GM23338 (cell line): Measurements from ENCODE around the gene AFAP1L1. TPM values are rescaled to one million over a fixed set of nuclear protein-coding genes. Genes with fewer than 3 reads are reported as not detected.

Source experiments
- ATAC-seq: fragments of 200-7000 bp; cut with Tn5 transposase; 3 replicates; pipeline ENCODE4 v1.9.1; 2020
- DNase-seq: peaks from one replicate; pipeline ENCODE4 v3.0.0-alpha.2; 2015; ENCODE audit warnings: low spot score
- H2AFZ ChIP-seq: fragments of 200-600 bp; sonication (generic); 2 replicates; pipeline ENCODE4 v1.8.0; 2016; ENCODE audit warnings: antibody characterized with exemption, mild to moderate bottlenecking, moderate library complexity
- H3F3A ChIP-seq: fragments of 200-600 bp; sonication (generic); replicated peaks from 2 replicates; pipeline ENCODE4 v1.8.0; 2017; ENCODE audit warnings: antibody characterized with exemption, mixed run types, low read depth
- H3K27ac ChIP-seq: fragments of 200-600 bp; sonication (generic); 2 replicates; pipeline ENCODE4 v1.6.1; 2016; ENCODE audit warnings: low read depth
- H3K27me3 ChIP-seq: fragments of 200-600 bp; sonication (generic); 2 replicates; pipeline ENCODE4 v1.8.0; 2016; ENCODE audit warnings: mild to moderate bottlenecking, mixed run types, moderate library complexity; ENCODE audit not compliant: insufficient read depth
- H3K36me3 ChIP-seq: fragments of 200-600 bp; sonication (generic); 2 replicates; pipeline ENCODE4 v1.8.0; 2016; ENCODE audit warnings: mild to moderate bottlenecking; ENCODE audit not compliant: insufficient read depth
- H3K4me1 ChIP-seq: fragments of 200-600 bp; sonication (generic); 2 replicates; pipeline ENCODE4 v1.8.0; 2016; ENCODE audit warnings: mild to moderate bottlenecking, moderate library complexity; ENCODE audit not compliant: insufficient read depth
- H3K4me2 ChIP-seq: fragments of 200-600 bp; sonication (generic); 2 replicates; pipeline ENCODE4 v1.7.1; 2017; ENCODE audit warnings: mixed run types
- H3K4me3 ChIP-seq: fragments of 200-600 bp; sonication (generic); 2 replicates; pipeline ENCODE4 v1.6.1; 2016; ENCODE audit warnings: mixed run types
- H3K79me2 ChIP-seq: fragments of 200-600 bp; sonication (generic); replicated peaks from 2 replicates; pipeline ENCODE4 v1.8.0; 2017; ENCODE audit warnings: mild to moderate bottlenecking; ENCODE audit not compliant: insufficient read depth
- H3K9me2 ChIP-seq: fragments of 200-600 bp; sonication (generic); 2 replicates; pipeline ENCODE4 v1.8.0; 2017; ENCODE audit not compliant: insufficient read depth
- H4K20me1 ChIP-seq: fragments of 200-600 bp; sonication (generic); replicated peaks from 2 replicates; pipeline ENCODE4 v1.8.0; 2017; ENCODE audit warnings: mild to moderate bottlenecking; ENCODE audit not compliant: insufficient read depth
- H3K27ac Mint-ChIP-seq: 2 replicates; pipeline ENCODE4 v1.8.0; 2020; ENCODE audit warnings: inconsistent platforms, mild to moderate bottlenecking, moderate library complexity, mixed read lengths
- H3K27me3 Mint-ChIP-seq: 3 replicates; pipeline ENCODE4 v1.8.0; 2022; ENCODE audit warnings: low read depth, mild to moderate bottlenecking, moderate library complexity, mixed read lengths, inconsistent platforms; ENCODE audit not compliant: insufficient read depth, poor library complexity
- H3K36me3 Mint-ChIP-seq: 3 replicates; pipeline ENCODE4 v1.8.0; 2021; ENCODE audit warnings: low read depth, mild to moderate bottlenecking, inconsistent platforms, moderate library complexity, mixed read lengths
- H3K4me1 Mint-ChIP-seq: 3 replicates; pipeline ENCODE4 v1.8.0; 2020; ENCODE audit warnings: mild to moderate bottlenecking, inconsistent platforms, mixed read lengths
- H3K4me3 Mint-ChIP-seq: 3 replicates; pipeline ENCODE4 v1.8.0; 2021; ENCODE audit warnings: moderate library complexity, mild to moderate bottlenecking, inconsistent platforms, mixed read lengths
- H3K9me3 Mint-ChIP-seq: 3 replicates; pipeline ENCODE4 v1.8.0; 2020; ENCODE audit warnings: moderate library complexity, mild to moderate bottlenecking, inconsistent platforms, mixed read lengths
- CREB1 ChIP-seq: fragments of 250-450 bp; sonication (Bioruptor Pico); IDR thresholded peaks from 2 replicates; pipeline ENCODE4 v1.5.0; 2020; ENCODE audit warnings: low read depth, mild to moderate bottlenecking, moderate library complexity
- CTCF ChIP-seq, 2 experiments: fragments of 200-600 bp in 1 of 2; sonication (generic) in 1 of 2; conservative IDR thresholded peaks; 2 replicates each; pipeline versions ENCODE4 v1.5.1 to v1.6.1; 2016 to 2017; ENCODE audit warnings: antibody characterized with exemption in 2 of 2, low read depth in 2 of 2, mild to moderate bottlenecking in 2 of 2, moderate library complexity in 1 of 2
- EZH2 ChIP-seq: fragments of 200-600 bp; sonication (generic); IDR thresholded peaks from one replicate; pipeline ENCODE4 v1.8.0; 2017; ENCODE audit warnings: antibody characterized with exemption, mild to moderate bottlenecking, low read depth; ENCODE audit not compliant: unreplicated experiment
- EZH2phosphoT487 ChIP-seq: fragments of 200-600 bp; sonication (generic); IDR thresholded peaks from one replicate; pipeline ENCODE4 v1.8.1; 2018; ENCODE audit warnings: antibody characterized with exemption; ENCODE audit not compliant: unreplicated experiment
- JUNB ChIP-seq: IDR thresholded peaks from one replicate; pipeline ENCODE4 v1.6.1; 2016; ENCODE audit warnings: antibody characterized with exemption; ENCODE audit not compliant: unreplicated experiment
- NANOG ChIP-seq: IDR thresholded peaks from 2 replicates; pipeline ENCODE4 v1.6.1; 2016; ENCODE audit warnings: antibody characterized with exemption, borderline replicate concordance
- POLR2AphosphoS5 ChIP-seq: IDR thresholded peaks from 2 replicates; pipeline ENCODE4 v1.6.1; 2016; ENCODE audit warnings: antibody characterized with exemption, low read depth
- REST ChIP-seq: IDR thresholded peaks from one replicate; pipeline ENCODE4 v1.6.1; 2018; ENCODE audit warnings: antibody characterized with exemption; ENCODE audit not compliant: unreplicated experiment
- STAT1 ChIP-seq: IDR thresholded peaks from one replicate; pipeline ENCODE4 v1.6.1; 2016; ENCODE audit warnings: antibody characterized with exemption; ENCODE audit not compliant: unreplicated experiment
- ZNF331 ChIP-seq: fragments of 250-450 bp; sonication (Bioruptor Pico); IDR thresholded peaks from 2 replicates; pipeline ENCODE4 v1.5.0; 2020; ENCODE audit warnings: low read depth, mild to moderate bottlenecking, moderate library complexity
- polyA plus RNA-seq: library from polyadenylated mRNA; unstranded; fragments of >200 nt; fragmentation: Nextera tagmentation; extraction: Ambion mirVana; gene quantifications from 2 replicates; pipeline ENCODE4 v1.2.1, GENCODE V29; 2016
- total RNA-seq: library from RNA; depleted of rRNA; stranded (reverse); fragments of >200 nt; shearing (Covaris generic); gene quantifications from 2 replicates; pipeline ENCODE4 v1.2.3, GENCODE V29; 2014

The AFAP1L1 gene
- total and polyA plus RNA-seq, 2 experiments from 2014 or later, result 3.2 to 5.7 TPM

GRCh38 chr5:149302641-149303040, 31.0 kb downstream of the AFAP1L1 start:
- H3K27me3 ChIP-seq, result no peaks in the 10 kb centered on the region
- peaks cover 2% of the 10 kb centered on the region for H3K27me3 Mint-ChIP-seq
- no peaks in the 10 kb centered on the region for H3K36me3 ChIP-seq
- H3K9me2 ChIP-seq, result no peaks in the 10 kb centered on the region
- no peak for ATAC-seq
- H3K4me3 ChIP-seq, result no peak overlapping the region
- H2AFZ ChIP-seq, result no peak overlapping the region
- no peaks in the 10 kb centered on the region for H3K79me2 ChIP-seq
- H3K27ac Mint-ChIP-seq, result no peak overlapping the region; the same call in 1 of the 2 replicates
- no peaks in the 10 kb centered on the region for H3F3A ChIP-seq
- no peak for TF ChIP-seq REST
- no peak for TF ChIP-seq POLR2AphosphoS5
- no peak for TF ChIP-seq JUNB
- TF ChIP-seq STAT1, result no peak
- TF ChIP-seq NANOG, result no peak
- no peak for TF ChIP-seq ZNF331 (CRISPR knock-in tag)
- no peak for TF ChIP-seq EZH2
- no peak overlapping the region for H3K4me3 Mint-ChIP-seq
- no peaks in the 10 kb centered on the region for H3K4me1 ChIP-seq
- no peak overlapping the region for H3K27ac ChIP-seq
- H3K9me3 Mint-ChIP-seq, result no peaks in the 10 kb centered on the region
- H4K20me1 ChIP-seq, result no peaks in the 10 kb centered on the region
- no peaks in the 10 kb centered on the region for H3K36me3 Mint-ChIP-seq
- DNase-seq, result no peak
- no peak overlapping the region for H3K4me2 ChIP-seq
- no peaks in the 10 kb centered on the region for H3K4me1 Mint-ChIP-seq

- H3K27ac ChIP-seq, result no peak overlapping the region
- no peak overlapping the region for H3K4me3 Mint-ChIP-seq
- no peaks in the 10 kb centered on the region for H3K27me3 ChIP-seq
- no peaks in the 10 kb centered on the region for H3K36me3 Mint-ChIP-seq
- H3K4me3 ChIP-seq, result no peak overlapping the region
- H3K27me3 Mint-ChIP-seq, result peaks cover 2% of the 10 kb centered on the region
- H4K20me1 ChIP-seq, result no peaks in the 10 kb centered on the region
- no peaks in the 10 kb centered on the region for H3K4me1 ChIP-seq
- DNase-seq (no peak), ATAC-seq (no peak)
- no peaks in the 10 kb centered on the region for H3K36me3 ChIP-seq
- H3K27ac Mint-ChIP-seq, result no peak overlapping the region
- H3K4me2 ChIP-seq, result no peak overlapping the region
- no peaks in the 10 kb centered on the region for H3K9me2 ChIP-seq
- H3K79me2 ChIP-seq, result no peaks in the 10 kb centered on the region
- H3K4me1 Mint-ChIP-seq, result no peaks in the 10 kb centered on the region
- H3K9me3 Mint-ChIP-seq, result no peaks in the 10 kb centered on the region
- no peaks in the 10 kb centered on the region for H3F3A ChIP-seq
- no peak overlapping the region for H2AFZ ChIP-seq
- TF ChIP-seq CTCF (conservative IDR thresholded peaks at IDR 0.05; ENCODE audit: low read depth in 2 of 2) (no peak), EZH2phosphoT487 (no peak), REST (no peak), CREB1 (no peak)
Measured at GRCh38 chr5:149303210-149303609, 31.6 kb downstream of the AFAP1L1 start.
